HG03025 (cell line): Measurements from ENCODE around the gene SPATA24.
"Not testable (repeated sequence)": the region's sequence is repeated elsewhere in the genome, so short reads cannot be mapped to it uniquely, and the experiment has no call there.

Experiments
- ATAC-seq: cut with Tn5 transposase; IDR thresholded peaks from one replicate; pipeline ENCODE4 v1.9.1; 2021; ENCODE audit warnings: mild to moderate bottlenecking, moderate library complexity; ENCODE audit not compliant: unreplicated experiment, low FRiP score

Gene SPATA24

GRCh38 chr5:139395844-139396640, 7.8 kb downstream of the SPATA24 start:
- no peak for ATAC-seq

GRCh38 chr5:139394654-139395566, 9.0 kb downstream of the SPATA24 start, which contains the start of gene PROB1:
Gene PROB1, minus strand, starts transcription at chr5:139395104. Its CDS starts 23 bp downstream, at chr5:139395081.
- no peak for ATAC-seq

GRCh38 chr5:139394123-139394653, 9.7 kb downstream of the SPATA24 start:
- no peak for ATAC-seq

GRCh38 chr5:139393497-139394122, 10.3 kb downstream of the SPATA24 start:
- ATAC-seq = no peak

- peak; percentile 33 for ATAC-seq
These were observed 11.0 kb downstream of the SPATA24 start for GRCh38 chr5:139392678-139393496.

GRCh38 chr5:139392324-139392677, 11.6 kb downstream of the SPATA24 start:
- ATAC-seq = no peak

- no peak for ATAC-seq
These were observed 12.1 kb downstream of the SPATA24 start for GRCh38 chr5:139391570-139392323.

GRCh38 chr5:139390639-139391569, 13.0 kb downstream of the SPATA24 start:
- no peak for ATAC-seq

GRCh38 chr5:139389701-139390638, 13.9 kb downstream of the SPATA24 start, which contains the start of gene MZB1:
Gene MZB1, minus strand, starts transcription at chr5:139389913. Its CDS starts 57 bp downstream, at chr5:139389856.
- peak; percentile 38 for ATAC-seq

- no peak for ATAC-seq
These were observed 15.6 kb downstream of the SPATA24 start for GRCh38 chr5:139388198-139388821.

- ATAC-seq = no peak
These were observed 16.2 kb downstream of the SPATA24 start for GRCh38 chr5:139387611-139388197.

GRCh38 chr5:139386956-139387355, 16.9 kb downstream of the SPATA24 start:
- ATAC-seq = not testable (repeated sequence)

GRCh38 chr5:139386050-139386438, 17.8 kb downstream of the SPATA24 start:
- ATAC-seq = no peak

GRCh38 chr5:139385061-139386049, 18.5 kb downstream of the SPATA24 start:
- no peak for ATAC-seq

- no peak for ATAC-seq
These were observed 19.3 kb downstream of the SPATA24 start for GRCh38 chr5:139384591-139385051.
